T-helper 2 cell treated with Interferon-gamma antibody and Interleukin-4, amounts not matched to agents 5 μg/mL and 100 μg/mL, for 36 hours (primary cell): ENCODE measurements around the gene PCDHGB5.
"Not testable (repeated sequence)": the region's sequence is repeated elsewhere in the genome, so short reads cannot be mapped to it uniquely, and the experiment has no call there.

Source experiments
- DNase-seq: peaks from one replicate; pipeline ENCODE4 v3.0.0; 2021; ENCODE audit warnings: low spot score
- H3K27ac Mint-ChIP-seq: one replicate; pipeline ENCODE4 v1.8.0; 2021; ENCODE audit warnings: mild to moderate bottlenecking, mixed read lengths
- H3K27me3 Mint-ChIP-seq: one replicate; pipeline ENCODE4 v1.8.0; 2021; ENCODE audit warnings: low read depth, mixed read lengths
- H3K36me3 Mint-ChIP-seq: one replicate; pipeline ENCODE4 v1.8.0; 2021; ENCODE audit warnings: low read depth, mixed read lengths
- H3K4me1 Mint-ChIP-seq: one replicate; pipeline ENCODE4 v1.8.0; 2021; ENCODE audit warnings: low read depth, mixed read lengths
- H3K4me3 Mint-ChIP-seq: one replicate; pipeline ENCODE4 v1.8.0; 2022; ENCODE audit warnings: mild to moderate bottlenecking, moderate library complexity, mixed read lengths
- H3K9me3 Mint-ChIP-seq: one replicate; pipeline ENCODE4 v1.8.0; 2021; ENCODE audit warnings: mixed read lengths

Gene PCDHGB5

DNA sequence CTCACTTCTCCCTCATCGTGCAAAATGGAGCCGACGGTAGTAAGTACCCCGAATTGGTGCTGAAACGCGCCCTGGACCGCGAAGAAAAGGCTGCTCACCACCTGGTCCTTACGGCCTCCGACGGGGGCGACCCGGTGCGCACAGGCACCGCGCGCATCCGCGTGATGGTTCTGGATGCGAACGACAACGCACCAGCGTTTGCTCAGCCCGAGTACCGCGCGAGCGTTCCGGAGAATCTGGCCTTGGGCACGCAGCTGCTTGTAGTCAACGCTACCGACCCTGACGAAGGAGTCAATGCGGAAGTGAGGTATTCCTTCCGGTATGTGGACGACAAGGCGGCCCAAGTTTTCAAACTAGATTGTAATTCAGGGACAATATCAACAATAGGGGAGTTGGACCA, 33.5 kb downstream of the PCDHGB5 start:
- Mint-ChIP-seq H3K4me1 (peaks cover 2% of the 10 kb centered on the region), H3K4me3 (peak overlapping the region; percentile 78), H3K27me3 (peaks cover 28% of the 10 kb centered on the region), H3K9me3 (peaks cover 41% of the 10 kb centered on the region), H3K27ac (no peak overlapping the region), H3K36me3 (peaks cover 6% of the 10 kb centered on the region)
- DNase-seq, result no peak

DNA sequence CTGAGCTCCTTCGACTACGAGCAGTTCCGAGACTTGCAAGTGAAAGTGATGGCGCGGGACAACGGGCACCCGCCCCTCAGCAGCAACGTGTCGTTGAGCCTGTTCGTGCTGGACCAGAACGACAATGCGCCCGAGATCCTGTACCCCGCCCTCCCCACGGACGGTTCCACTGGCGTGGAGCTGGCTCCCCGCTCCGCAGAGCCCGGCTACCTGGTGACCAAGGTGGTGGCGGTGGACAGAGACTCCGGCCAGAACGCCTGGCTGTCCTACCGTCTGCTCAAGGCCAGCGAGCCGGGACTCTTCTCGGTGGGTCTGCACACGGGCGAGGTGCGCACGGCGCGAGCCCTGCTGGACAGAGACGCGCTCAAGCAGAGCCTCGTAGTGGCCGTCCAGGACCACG, 34.6 kb downstream of the PCDHGB5 start:
- Mint-ChIP-seq H3K27me3 (peaks cover 26% of the 10 kb centered on the region), H3K9me3 (peaks cover 36% of the 10 kb centered on the region)
- not testable (repeated sequence) for H3K4me1 Mint-ChIP-seq, H3K27ac Mint-ChIP-seq, DNase-seq, H3K36me3 Mint-ChIP-seq, H3K4me3 Mint-ChIP-seq

DNA sequence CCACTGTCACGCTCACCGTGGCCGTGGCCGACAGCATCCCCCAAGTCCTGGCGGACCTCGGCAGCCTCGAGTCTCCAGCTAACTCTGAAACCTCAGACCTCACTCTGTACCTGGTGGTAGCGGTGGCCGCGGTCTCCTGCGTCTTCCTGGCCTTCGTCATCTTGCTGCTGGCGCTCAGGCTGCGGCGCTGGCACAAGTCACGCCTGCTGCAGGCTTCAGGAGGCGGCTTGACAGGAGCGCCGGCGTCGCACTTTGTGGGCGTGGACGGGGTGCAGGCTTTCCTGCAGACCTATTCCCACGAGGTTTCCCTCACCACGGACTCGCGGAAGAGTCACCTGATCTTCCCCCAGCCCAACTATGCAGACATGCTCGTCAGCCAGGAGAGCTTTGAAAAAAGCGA, 35.0 kb downstream of the PCDHGB5 start:
- Mint-ChIP-seq H3K9me3 (peaks cover 36% of the 10 kb centered on the region), H3K27me3 (peaks cover 26% of the 10 kb centered on the region)
- not testable (repeated sequence) for H3K4me3 Mint-ChIP-seq, H3K36me3 Mint-ChIP-seq, DNase-seq, H3K27ac Mint-ChIP-seq, H3K4me1 Mint-ChIP-seq

DNA sequence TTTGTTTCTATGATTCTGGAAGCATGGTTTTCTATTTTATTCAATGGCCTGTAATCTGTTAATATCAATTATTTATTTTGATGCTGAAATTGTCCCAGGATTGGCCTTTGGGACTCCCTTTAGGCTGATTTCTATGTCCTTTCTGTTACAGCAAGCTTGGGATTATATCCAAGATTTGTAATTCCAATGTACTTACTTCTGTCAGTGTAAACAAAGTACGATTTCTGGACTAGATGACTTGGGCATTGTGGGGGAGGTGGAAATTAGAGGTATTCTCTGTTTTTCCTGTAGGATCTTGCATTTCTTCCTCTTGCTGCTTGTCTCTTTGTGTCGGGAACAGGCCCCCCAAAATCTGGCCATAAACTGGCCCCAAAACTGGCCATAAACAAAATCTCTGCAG, 36.3 kb downstream of the PCDHGB5 start:
- Mint-ChIP-seq H3K4me1 (peaks cover 2% of the 10 kb centered on the region), H3K9me3 (peaks cover 31% of the 10 kb centered on the region), H3K36me3 (peaks cover 6% of the 10 kb centered on the region), H3K27me3 (peaks cover 23% of the 10 kb centered on the region), H3K27ac (no peak overlapping the region), H3K4me3 (no peak overlapping the region)
- DNase-seq, result no peak

DNA sequence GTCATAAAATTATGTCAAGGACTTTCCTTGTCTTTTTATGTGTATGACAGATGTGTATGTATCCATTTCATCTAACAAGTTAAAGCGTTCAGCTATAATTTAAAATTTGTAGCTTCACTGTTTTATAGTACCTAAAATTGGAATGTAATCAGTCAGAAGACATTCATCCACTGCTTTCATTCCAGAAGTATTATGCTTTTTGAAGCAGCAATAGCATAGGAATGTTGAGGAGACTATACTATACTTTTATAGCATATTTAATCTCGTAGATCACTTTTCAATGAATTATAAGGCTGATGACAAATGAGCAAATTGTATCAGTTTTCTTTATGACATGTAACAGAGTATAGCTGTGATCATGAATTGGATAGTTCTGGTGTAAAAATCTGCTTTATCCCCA, 39.5 kb downstream of the PCDHGB5 start:
- Mint-ChIP-seq H3K4me1 (no peaks in the 10 kb centered on the region), H3K9me3 (peaks cover 13% of the 10 kb centered on the region), H3K27me3 (peaks cover 5% of the 10 kb centered on the region), H3K4me3 (no peak overlapping the region), H3K27ac (no peak overlapping the region), H3K36me3 (peaks cover 1% of the 10 kb centered on the region)
- DNase-seq, result no peak

DNA sequence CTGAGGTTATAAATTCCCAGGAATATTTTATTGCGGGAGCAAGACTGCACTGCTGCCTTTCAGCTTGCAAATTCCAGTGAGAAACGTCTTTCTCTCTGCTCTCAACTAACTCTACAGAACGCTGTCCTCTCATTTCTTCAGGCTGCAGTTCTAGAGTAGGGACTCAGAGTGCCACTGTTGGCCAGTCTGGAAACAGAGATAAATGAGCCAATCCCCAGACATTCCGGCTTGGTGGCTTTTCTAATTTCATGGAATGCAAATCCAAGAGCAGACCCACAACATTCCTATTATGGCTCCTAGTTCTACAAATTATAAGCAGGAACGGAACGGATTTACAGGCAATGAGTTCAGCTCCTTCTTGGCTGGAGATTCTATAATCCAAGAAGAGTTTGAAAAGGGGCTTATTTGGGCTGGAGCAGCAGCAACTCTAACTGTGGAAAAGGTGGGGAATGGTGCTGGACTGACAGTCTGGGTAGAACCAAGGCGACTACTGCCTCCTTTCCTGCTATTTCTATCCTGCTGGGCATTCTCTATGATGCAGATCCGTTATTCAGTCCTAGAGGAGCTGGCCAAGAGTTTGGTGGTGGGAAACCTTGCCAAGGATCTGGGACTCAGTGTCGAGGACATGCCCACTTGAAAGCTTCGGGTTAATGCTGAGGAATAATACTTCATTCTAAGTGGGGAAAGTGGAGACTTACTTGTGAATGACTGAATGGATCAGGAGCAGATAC, 41.8 kb downstream of the PCDHGB5 start:
- Mint-ChIP-seq H3K36me3 (no peaks in the 10 kb centered on the region), H3K27ac (no peak overlapping the region), H3K4me3 (no peak overlapping the region), H3K4me1 (no peaks in the 10 kb centered on the region), H3K9me3 (peaks cover 3% of the 10 kb centered on the region), H3K27me3 (no peaks in the 10 kb centered on the region)
- no peak for DNase-seq

DNA sequence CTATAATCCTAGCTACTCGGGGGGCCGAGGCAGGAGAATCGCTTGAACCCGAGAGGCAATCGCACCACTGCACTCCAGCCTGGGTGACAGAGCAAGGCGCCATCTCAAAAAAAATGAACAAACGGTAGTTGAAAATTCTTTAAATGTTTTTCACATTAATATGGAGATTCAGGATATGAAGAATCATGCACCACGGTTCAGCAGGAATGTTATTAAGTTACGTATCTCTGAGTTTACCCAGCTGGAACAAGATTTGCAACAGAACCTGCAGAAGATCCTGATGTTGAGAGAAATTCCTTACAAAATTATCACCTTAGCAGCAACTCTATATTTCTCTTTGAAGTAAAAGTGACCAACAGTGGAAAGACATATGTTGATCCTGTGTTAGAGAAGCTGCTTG, 42.6 kb downstream of the PCDHGB5 start:
- no peak overlapping the region for H3K27ac Mint-ChIP-seq
- H3K27me3 Mint-ChIP-seq, result no peaks in the 10 kb centered on the region
- H3K4me1 Mint-ChIP-seq, result no peaks in the 10 kb centered on the region
- peaks cover 3% of the 10 kb centered on the region for H3K9me3 Mint-ChIP-seq
- H3K36me3 Mint-ChIP-seq, result no peaks in the 10 kb centered on the region
- no peak overlapping the region for H3K4me3 Mint-ChIP-seq
- no peak for DNase-seq

DNA sequence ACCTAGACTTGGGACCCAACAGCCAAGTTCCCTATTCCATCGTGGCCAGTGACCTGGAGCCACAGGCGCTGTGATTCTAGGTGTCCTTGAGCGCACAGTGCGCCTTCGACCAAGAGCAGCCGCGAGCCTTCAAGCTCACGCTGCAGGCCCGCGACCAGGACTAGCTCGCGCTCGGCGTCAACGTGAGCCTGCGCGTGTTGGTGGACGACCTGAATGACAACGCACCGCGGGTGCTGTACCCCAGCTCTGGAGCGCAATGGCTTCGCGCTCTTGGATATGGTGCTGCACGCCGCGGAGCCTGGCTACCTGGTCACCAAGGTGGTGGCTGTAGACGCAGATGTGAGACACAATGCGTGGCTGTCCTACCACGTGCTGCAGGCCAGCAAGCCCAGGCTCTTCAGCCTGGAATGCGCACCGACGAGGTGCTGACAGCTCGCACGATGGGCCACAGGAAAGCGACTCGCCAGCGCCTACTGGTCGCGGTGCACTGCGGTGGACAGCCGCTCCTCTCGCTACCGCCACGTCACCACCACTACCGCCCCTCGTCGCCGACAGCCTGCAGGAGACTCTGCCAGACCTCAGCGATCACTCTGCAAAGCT, 43.9 kb downstream of the PCDHGB5 start:
- H3K27me3 Mint-ChIP-seq, result no peaks in the 10 kb centered on the region
- no peaks in the 10 kb centered on the region for H3K4me1 Mint-ChIP-seq
- H3K36me3 Mint-ChIP-seq, result no peaks in the 10 kb centered on the region
- no peak for DNase-seq
- no peak overlapping the region for H3K4me3 Mint-ChIP-seq
- no peak overlapping the region for H3K27ac Mint-ChIP-seq
- peaks cover 3% of the 10 kb centered on the region for H3K9me3 Mint-ChIP-seq
